ENCODE measurements around the gene KRTAP4-6.
"Not testable (repeated sequence)": the region's sequence is repeated elsewhere in the genome, so short reads cannot be mapped to it uniquely, and the experiment has no call there.

KRTAP4-6 gene

GRCh38 chr17:41145261-41145660 lies 4.9 kb upstream of the KRTAP4-6 start:
- no peak for DNase-seq

DNA sequence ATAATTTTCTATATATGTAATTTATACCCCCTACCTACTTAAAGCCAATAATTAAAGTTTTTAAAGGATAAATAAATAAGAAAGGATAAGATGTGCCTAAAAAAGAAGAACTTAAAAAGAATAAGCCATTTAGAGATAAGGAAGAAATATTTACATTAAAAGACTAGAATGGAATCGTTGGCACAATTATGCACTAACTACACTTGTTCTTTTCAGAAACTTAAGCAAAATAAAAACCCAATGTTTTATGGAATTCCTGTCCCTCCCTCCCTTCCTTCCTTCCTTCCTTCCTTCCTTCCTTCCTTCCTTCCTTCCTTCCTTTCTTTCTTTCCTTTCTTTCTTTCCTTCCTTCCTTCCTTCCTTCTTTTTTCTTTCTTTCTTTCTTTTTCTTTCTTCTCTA lies 4.5 kb upstream of the KRTAP4-6 start:
- no peak for DNase-seq

DNA sequence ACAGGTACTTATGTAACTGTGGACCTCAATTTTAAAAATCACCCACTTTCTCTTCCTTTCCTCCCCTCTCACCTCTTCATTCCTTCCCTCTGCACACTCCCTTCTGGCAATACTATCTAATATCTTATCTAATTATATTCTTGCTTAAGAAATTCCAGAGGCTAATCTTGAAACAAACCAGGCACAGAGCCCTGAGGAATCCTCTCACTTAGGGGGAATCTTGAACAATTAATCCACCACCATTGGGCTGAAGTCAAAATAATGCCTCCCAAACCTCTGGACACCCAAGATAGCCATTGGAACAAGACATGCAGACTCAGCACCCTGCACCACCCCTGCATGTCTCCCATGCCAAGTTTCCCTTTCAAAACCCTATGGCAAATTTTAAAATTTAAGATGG lies 1.0 kb upstream of the KRTAP4-6 start:
- DNase-seq = no peak

DNA sequence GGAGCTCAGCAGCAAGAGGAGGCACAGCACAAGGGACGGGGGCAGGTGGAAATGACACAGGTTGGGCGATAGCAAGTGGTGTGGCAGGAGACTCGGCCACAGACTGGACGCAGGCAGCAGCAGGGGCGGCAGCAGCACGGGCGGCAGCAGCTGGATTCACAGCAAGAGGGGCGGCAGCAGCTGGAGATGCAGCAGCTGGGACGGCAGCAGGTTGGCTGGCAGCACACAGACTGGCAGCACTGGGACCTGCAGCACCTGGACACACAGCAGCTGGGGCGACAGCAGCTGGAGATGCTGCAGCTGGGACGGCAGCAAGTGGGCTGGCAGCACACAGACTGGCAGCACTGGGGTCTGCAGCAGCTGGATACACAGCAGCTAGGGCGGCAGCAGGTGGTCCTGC lies 479 bp downstream of the KRTAP4-6 start:
- not testable (repeated sequence) for DNase-seq

DNA sequence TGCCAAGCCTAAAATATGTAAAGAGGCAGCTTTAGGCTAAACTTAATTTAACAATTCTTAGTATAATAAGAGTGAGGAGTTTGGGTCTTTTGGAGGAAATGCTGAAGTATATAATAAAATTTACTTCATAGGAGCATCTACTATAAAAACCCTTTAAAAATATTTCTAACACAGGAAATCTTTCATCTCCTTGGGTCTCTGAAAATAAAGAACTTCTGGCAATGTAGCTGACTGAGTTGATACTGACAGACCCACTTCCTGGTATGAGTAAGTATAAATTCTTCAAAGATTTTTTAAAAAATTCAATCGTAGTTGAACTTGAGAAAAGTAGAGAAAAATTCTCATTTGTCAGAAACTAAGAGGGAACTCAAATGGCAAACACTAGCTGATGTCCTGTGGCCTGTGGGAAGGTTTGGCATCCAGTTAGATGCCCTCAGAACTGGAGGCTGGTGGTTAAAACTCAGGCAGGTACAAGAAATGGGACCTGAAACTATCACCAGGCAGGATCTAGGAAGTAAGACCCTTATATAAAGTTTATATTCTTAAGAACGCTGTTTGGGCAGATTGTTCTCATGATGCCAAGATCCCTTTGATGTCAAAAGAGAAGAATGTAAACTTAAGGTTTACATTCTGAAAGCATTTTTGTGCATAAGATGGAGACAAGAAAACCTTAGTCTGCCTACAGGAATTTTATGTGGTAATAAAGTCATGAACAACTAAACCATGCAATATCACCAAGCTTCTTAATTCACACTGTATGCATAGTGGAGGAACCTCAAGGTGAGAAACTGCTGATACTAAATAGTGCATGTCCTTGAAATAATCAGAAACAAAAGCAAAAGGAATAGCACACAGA lies 6.2 kb downstream of the KRTAP4-6 start:
- no peak for DNase-seq

DNA sequence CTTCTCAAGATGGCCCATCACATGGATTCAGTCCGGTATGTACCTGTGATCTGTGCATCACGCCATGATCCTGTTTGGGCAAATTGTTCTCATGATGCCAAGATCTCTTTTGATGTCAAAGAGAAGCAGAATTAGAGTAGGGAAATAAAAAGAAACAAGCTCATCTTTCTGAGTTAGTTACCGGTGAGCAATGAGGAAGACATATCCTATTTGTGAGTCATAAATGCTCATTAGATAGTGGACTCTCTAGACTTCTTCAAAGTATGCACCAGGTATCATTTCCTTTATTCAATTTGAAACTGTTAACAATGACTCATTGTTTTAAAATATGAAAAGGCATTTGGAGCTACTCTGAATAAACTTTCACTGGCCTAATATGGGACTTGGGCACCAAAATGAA lies 8.4 kb downstream of the KRTAP4-6 start:
- no peak for DNase-seq

DNA sequence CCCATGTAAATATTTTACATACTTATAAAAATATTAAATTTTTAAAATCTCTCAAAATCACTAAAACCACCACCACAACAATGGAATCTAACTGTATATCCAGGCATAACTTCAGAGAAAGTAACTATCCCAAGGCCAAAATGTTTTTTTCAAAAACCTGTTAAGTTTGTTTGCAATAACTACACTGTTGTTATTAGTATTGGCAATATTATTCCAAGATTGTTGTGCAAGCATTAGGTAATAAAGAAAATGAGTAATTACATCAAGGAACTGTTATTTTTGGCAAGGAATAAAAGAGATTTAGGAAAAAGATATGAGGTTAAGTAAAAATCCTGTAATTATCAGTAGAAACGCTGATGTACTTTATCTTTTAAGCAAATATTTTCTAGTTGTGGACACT lies 13.0 kb downstream of the KRTAP4-6 start:
- DNase-seq = no peak

GRCh38 chr17:41126412-41126811 lies 13.9 kb downstream of the KRTAP4-6 start:
- no peak for DNase-seq

GRCh38 chr17:41125064-41125463 lies 15.3 kb downstream of the KRTAP4-6 start:
- DNase-seq = no peak

DNA sequence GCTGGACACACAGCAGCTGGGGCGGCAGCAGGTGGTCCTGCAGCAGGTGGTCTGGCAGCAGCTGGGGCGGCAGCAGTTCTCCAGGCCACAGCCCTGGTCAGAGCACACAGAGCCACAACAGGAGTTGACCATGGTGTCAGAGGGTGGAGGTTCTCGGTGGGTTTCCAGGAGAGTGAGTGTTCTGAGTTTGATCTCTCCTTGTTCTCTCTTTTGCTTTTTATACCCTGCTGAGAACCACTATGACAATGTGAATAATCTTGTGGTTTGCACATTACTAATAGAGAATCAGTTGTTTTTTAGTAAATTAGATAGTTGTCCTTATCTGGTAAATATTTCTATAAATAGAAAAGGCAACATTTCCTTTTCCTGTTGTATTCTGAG lies 16.4 kb downstream of the KRTAP4-6 start, which contains the start of gene KRTAP4-12:
Gene KRTAP4-12 (minus strand): TSS at position 192 of the 381 bp plus-strand sequence. CDS start 60 bp downstream, at position 132.
- DNase-seq = not testable (repeated sequence)

- DNase-seq = not testable (repeated sequence)
These were observed 16.9 kb downstream of the KRTAP4-6 start for GRCh38 chr17:41123292-41123990.

DNA sequence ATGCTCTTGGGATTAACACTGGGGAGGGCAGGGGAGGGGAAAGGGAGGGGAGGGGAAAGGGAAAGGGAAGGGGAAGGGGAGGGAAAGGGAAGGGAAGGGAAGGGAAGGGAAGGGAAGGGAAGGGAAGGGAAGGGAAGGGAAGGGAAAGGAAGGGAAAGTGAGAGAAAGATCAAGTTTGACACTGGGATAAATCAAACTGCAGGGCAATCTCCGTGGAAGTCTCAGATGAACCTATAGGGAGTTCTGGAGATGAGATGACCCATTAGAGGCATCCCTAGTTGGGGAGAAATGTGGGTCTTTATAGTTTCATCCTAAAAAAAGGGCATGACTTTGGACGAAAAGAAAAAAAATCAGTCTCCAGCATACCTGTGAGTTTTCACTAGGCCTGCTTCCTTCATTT lies 18.6 kb downstream of the KRTAP4-6 start:
- no peak for DNase-seq

- peak; percentile 24 to 35 for DNase-seq
These were observed 20.4 kb downstream of the KRTAP4-6 start for GRCh38 chr17:41119696-41120690.

DNA sequence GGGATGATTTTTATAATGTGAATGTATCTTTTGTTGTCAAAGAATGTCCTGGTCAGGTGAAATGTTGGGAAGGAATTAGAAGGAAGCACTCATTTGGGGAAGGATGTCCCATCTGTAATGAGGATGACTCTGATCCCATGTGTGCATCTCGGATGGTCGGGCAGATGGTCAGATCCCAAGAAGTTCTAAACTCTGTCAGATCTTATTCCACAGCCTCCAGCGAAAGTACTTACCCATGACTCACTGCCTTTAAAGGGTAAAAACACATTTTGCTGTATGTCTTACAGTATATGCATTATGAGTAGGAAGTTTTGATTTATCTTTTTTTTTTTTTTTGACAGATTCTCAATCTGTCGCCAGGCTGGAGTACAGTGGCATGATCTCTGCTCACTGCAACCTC lies 21.6 kb downstream of the KRTAP4-6 start:
- no peak for DNase-seq

- not testable (repeated sequence) for DNase-seq
These were observed 22.4 kb downstream of the KRTAP4-6 start, which contains the start of gene KRTAP4-11 for GRCh38 chr17:41117846-41118386. KRTAP4-11 (minus strand) TSS chr17:41118373; CDS start chr17:41118315, 58 bp downstream.

GRCh38 chr17:41116297-41116696 lies 24.0 kb downstream of the KRTAP4-6 start:
- DNase-seq = peak in 1 of 2 donors; percentile 33

DNA sequence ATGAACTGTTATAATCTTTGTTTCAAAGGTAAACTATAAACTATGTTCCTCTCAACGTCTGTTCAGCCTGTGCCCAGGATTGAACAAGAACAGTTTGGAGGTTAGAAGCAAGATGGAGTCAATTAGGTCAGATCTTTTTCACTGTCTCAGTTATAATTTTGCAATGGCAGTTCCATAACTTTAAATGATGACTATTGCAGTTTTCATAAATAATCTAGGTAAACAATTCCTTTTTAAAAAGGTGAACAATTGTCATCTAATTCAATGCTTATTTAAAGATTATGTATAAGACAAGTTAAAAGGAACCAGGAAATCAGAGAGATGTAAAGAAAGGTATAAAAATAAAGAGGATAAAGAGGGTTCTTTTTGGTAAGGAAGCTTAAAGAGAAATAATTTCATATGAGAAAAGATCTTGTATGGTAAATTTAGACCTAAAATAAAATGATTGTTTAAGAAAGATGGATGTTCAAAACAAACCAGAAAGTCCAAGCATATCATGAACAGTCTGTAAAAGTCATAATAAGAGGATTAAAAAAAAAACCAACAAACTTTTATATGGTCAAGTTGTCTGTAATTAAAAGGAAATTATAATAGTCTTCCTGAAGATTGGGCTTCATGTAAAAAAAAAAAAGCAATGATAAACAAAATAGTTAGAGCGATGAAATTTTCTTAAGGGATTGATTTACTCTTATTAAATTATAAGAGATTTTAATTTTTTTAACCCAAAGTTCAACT lies 29.0 kb downstream of the KRTAP4-6 start:
- DNase-seq = no peak

- DNase-seq = not testable (repeated sequence)
These were observed 31.5 kb downstream of the KRTAP4-6 start for GRCh38 chr17:41108728-41109386.

- DNase-seq = no peak
These were observed 32.3 kb downstream of the KRTAP4-6 start for GRCh38 chr17:41107941-41108450.

DNA sequence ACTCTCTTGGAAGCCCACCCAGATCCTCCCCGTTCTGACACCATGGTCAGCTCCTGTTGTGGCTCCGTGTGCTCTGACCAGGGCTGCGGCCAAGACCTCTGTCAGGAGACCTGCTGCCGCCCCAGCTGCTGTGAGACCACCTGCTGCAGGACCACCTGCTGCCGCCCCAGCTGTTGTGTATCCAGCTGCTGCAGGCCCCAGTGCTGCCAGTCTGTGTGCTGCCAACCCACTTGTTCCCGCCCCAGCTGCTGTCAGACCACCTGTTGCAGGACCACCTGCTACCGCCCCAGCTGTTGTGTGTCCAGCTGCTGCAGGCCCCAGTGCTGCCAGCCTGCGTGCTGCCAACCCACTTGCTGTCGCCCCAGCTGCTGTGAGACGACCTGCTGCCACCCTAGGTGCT lies 35.0 kb downstream of the KRTAP4-6 start, which contains the start of gene KRTAP4-9:
Gene KRTAP4-9 (plus strand): TSS at position 43 of the 400 bp plus-strand sequence. CDS start 0 bp downstream, at position 43.
- not testable (repeated sequence) for DNase-seq
